WERI-Rb-1 (cell line): ENCODE measurements around the gene FAM131A.
A peak's percentile ranks its signal among the peaks of the same experiment; 100 is the strongest.

Experiments
- DNase-seq: peaks from one replicate; pipeline ENCODE4 v3.0.0-alpha.2; 2020
- H3K27ac ChIP-seq: fragments of 250-450 bp; sonication (Bioruptor Pico); 2 replicates; pipeline ENCODE4 v1.5.1; 2020; ENCODE audit warnings: mild to moderate bottlenecking, moderate library complexity
- H3K27me3 ChIP-seq: fragments of 250-450 bp; sonication (Bioruptor Pico); 2 replicates; pipeline ENCODE4 v1.5.1; 2021; ENCODE audit warnings: mild to moderate bottlenecking, low read depth, moderate library complexity; ENCODE audit not compliant: insufficient read depth, severe bottlenecking
- H3K36me3 ChIP-seq: fragments of 250-450 bp; sonication (Bioruptor Pico); 2 replicates; pipeline ENCODE4 v1.5.1; 2020; ENCODE audit warnings: mild to moderate bottlenecking, moderate library complexity
- H3K4me3 ChIP-seq: 2 replicates; pipeline ENCODE4 v1.5.1; 2011; ENCODE audit warnings: low read depth, mild to moderate bottlenecking, control low read depth, low read length
- H3K9me3 ChIP-seq: fragments of 250-450 bp; sonication (Bioruptor Pico); 2 replicates; pipeline ENCODE4 v1.5.1; 2021; ENCODE audit warnings: mild to moderate bottlenecking, moderate library complexity; ENCODE audit not compliant: severe bottlenecking
- TF ChIP-seq, protein P1 (sequence below): IDR thresholded peaks from 2 replicates; pipeline ENCODE4 v1.5.1; 2011; ENCODE audit warnings: low read depth, mild to moderate bottlenecking, control low read depth, inconsistent platforms, low read length

Gene FAM131A

DNA sequence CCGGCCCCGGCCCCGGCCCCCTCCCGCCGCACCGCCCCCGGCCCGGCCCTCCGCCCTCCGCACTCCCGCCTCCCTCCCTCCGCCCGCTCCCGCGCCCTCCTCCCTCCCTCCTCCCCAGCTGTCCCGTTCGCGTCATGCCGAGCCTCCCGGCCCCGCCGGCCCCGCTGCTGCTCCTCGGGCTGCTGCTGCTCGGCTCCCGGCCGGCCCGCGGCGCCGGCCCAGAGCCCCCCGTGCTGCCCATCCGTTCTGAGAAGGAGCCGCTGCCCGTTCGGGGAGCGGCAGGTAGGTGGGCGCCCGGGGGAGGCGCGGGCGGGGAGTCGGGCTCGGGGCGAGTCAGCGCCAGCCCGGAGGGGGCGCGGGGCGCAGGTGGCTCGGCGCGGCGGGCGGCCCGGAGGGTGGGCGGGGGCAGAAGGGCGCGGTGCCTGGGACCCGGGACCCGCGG lies 42.8 kb downstream of the FAM131A start:
- DNase-seq = peak; percentile 75
- no peaks in the 10 kb centered on the region for H3K27me3 ChIP-seq

GRCh38 chr3:184380627-184381260 lies 43.3 kb downstream of the FAM131A start:
- TF ChIP-seq, protein P1, sequence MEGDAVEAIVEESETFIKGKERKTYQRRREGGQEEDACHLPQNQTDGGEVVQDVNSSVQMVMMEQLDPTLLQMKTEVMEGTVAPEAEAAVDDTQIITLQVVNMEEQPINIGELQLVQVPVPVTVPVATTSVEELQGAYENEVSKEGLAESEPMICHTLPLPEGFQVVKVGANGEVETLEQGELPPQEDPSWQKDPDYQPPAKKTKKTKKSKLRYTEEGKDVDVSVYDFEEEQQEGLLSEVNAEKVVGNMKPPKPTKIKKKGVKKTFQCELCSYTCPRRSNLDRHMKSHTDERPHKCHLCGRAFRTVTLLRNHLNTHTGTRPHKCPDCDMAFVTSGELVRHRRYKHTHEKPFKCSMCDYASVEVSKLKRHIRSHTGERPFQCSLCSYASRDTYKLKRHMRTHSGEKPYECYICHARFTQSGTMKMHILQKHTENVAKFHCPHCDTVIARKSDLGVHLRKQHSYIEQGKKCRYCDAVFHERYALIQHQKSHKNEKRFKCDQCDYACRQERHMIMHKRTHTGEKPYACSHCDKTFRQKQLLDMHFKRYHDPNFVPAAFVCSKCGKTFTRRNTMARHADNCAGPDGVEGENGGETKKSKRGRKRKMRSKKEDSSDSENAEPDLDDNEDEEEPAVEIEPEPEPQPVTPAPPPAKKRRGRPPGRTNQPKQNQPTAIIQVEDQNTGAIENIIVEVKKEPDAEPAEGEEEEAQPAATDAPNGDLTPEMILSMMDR = no peak
- Histone ChIP-seq H3K36me3 (peaks cover 24% of the 10 kb centered on the region), H3K27me3 (no peaks in the 10 kb centered on the region), H3K4me3 (peak overlapping the region; percentile 48), H3K9me3 (no peaks in the 10 kb centered on the region), H3K27ac (peak overlapping the region; percentile 81)
- no peak for DNase-seq

More for the DNA sequence above, 42.8 kb downstream of the FAM131A start:
- Histone ChIP-seq H3K27ac (peak overlapping the region; percentile 81), H3K9me3 (no peaks in the 10 kb centered on the region), H3K4me3 (peak overlapping the region; percentile 48), H3K36me3 (peaks cover 23% of the 10 kb centered on the region)
- TF ChIP-seq, protein P1 = no peak

GRCh38 chr3:184381261-184382224 lies 44.1 kb downstream of the FAM131A start:
- DNase-seq = no peak
- Histone ChIP-seq H3K27me3 (no peaks in the 10 kb centered on the region), H3K4me3 (no peak overlapping the region), H3K9me3 (no peaks in the 10 kb centered on the region), H3K36me3 (peaks cover 32% of the 10 kb centered on the region), H3K27ac (no peak overlapping the region)
- TF ChIP-seq, protein P1 = no peak

- H3K36me3 ChIP-seq = peaks cover 35% of the 10 kb centered on the region
- H3K27ac ChIP-seq = no peak overlapping the region
- H3K9me3 ChIP-seq = no peaks in the 10 kb centered on the region
- TF ChIP-seq, protein P1 = no peak
- DNase-seq = no peak
- no peaks in the 10 kb centered on the region for H3K27me3 ChIP-seq
- H3K4me3 ChIP-seq = no peak overlapping the region
Observed at GRCh38 chr3:184382326-184383032, 45.1 kb downstream of the FAM131A start.

- Histone ChIP-seq H3K9me3 (no peaks in the 10 kb centered on the region), H3K4me3 (no peak overlapping the region), H3K27me3 (no peaks in the 10 kb centered on the region), H3K27ac (no peak overlapping the region), H3K36me3 (peaks cover 40% of the 10 kb centered on the region)
- DNase-seq = no peak
- TF ChIP-seq, protein P1 = no peak
Observed at GRCh38 chr3:184383033-184383740, 45.8 kb downstream of the FAM131A start.
